A549 treated with CpdA at 1 μM for 4 hours (cell line): ENCODE data around the gene INSRR. TPM values are rescaled to one million over a fixed set of nuclear protein-coding genes. Genes with fewer than 3 reads are reported as not detected.

Experiments used
- total RNA-seq: library from RNA; stranded (reverse); fragments of 200-300 nt; extraction: Qiagen RNA extraction; gene quantifications from 5 replicates; pipeline ENCODE4 v1.2.3, GENCODE V29; 2022; ENCODE audit warnings: low read depth

Gene INSRR
- not detected in 5 replicates for total RNA-seq

GRCh38 chr1:156858959-156859522, at the start of gene INSRR:
Gene INSRR (minus strand): TSS chr1:156859117. CDS start chr1:156858621, 496 bp downstream.

GRCh38 chr1:156893048-156893953, 34.4 kb upstream of the INSRR start, which contains the start of gene PEAR1:
Gene PEAR1 (plus strand): TSS chr1:156893718. CDS start chr1:156903927, 10,209 bp downstream.

GRCh38 chr1:156860628-156861423, 1.9 kb upstream of the INSRR start, which contains the start of gene NTRK1:
Gene NTRK1 (plus strand): TSS chr1:156860865. CDS start chr1:156860935, 70 bp downstream.

GRCh38 chr1:156816561-156817328, 42.2 kb downstream of the INSRR start, which contains the start of gene SH2D2A:
Gene SH2D2A (minus strand): TSS chr1:156816848. CDS start chr1:156816708, 140 bp downstream.

Other genes with a start within 250 kb of the INSRR start
- 0.03 TPM in 1 of 5 replicates, not detected in the others for gene HAPLN2, start 239.7 kb downstream of the INSRR start, total RNA-seq
- 0.08 to 0.12 TPM in 2 of 5 replicates, not detected in the others for gene BCAN, start 217.0 kb downstream of the INSRR start, total RNA-seq
- gene NES, start 181.7 kb downstream of the INSRR start, total RNA-seq = 1.2 to 1.4 TPM (median 1.4 TPM) in 5 replicates
- gene CRABP2, start 153.5 kb downstream of the INSRR start, total RNA-seq = 9.5 to 13.7 TPM (median 12.0 TPM) in 5 replicates
- gene METTL25B, start 130.6 kb downstream of the INSRR start, total RNA-seq = 20.1 to 30.3 TPM (median 25.1 TPM) in 5 replicates
- 43.8 to 50.8 TPM (median 45.5 TPM) in 5 replicates for gene ISG20L2, start 130.4 kb downstream of the INSRR start, total RNA-seq
- gene MRPL24, start 118.0 kb downstream of the INSRR start, total RNA-seq = 176 to 207 TPM (median 198 TPM) in 5 replicates
- gene HDGF, start 107.4 kb downstream of the INSRR start, total RNA-seq = 447 to 471 TPM (median 466 TPM) in 5 replicates
- 73.2 to 83.6 TPM (median 74.3 TPM) in 5 replicates for gene PRCC, start 91.6 kb downstream of the INSRR start, total RNA-seq
- gene SH2D2A, start 42.3 kb downstream of the INSRR start, total RNA-seq = 3.6 to 5.2 TPM (median 4.1 TPM) in 5 replicates
- gene NTRK1, start 1.7 kb upstream of the INSRR start, total RNA-seq = 0.08 to 0.16 TPM (median 0.10 TPM) in 4 of 5 replicates, not detected in the other
- 9.3 to 11.4 TPM (median 9.9 TPM) in 5 replicates for gene PEAR1, start 34.6 kb upstream of the INSRR start, total RNA-seq
- gene LRRC71, start 61.5 kb upstream of the INSRR start, total RNA-seq = 0.15 to 0.24 TPM (median 0.17 TPM) in 4 of 5 replicates, not detected in the other
- gene ARHGEF11, start 186.6 kb upstream of the INSRR start, total RNA-seq = 19.4 to 21.7 TPM (median 20.6 TPM) in 5 replicates
- not detected in 5 replicates for gene ETV3L, start 240.7 kb upstream of the INSRR start, total RNA-seq